Heart left ventricle (tissue), 13 donors: ENCODE results near the gene RING1.

Experiments used
- POLR2A ChIP-seq, 2 donors: fragments of 450-650 bp; IDR thresholded peaks; one replicate each; pipeline ENCODE4 v1.6.1; 2017; ENCODE audit warnings: antibody characterized with exemption in 2 of 2, mild to moderate bottlenecking in 2 of 2, moderate library complexity in 2 of 2
- TF ChIP-seq, protein P1 (sequence below), 12 donors: fragments of 200-600 bp; sonication (generic) in 4 of 12; IDR thresholded peaks; one replicate each; pipeline versions ENCODE4 v1.5.0 to v1.8.0; 2018 to 2022; ENCODE audit warnings: antibody characterized with exemption in 12 of 12, mild to moderate bottlenecking in 5 of 12
- donor health status: ischemic (EF 13 %, LVEDD 7.1; RV severe dilation, severe dysfunction).
- donor health status: DM: no; HTN: yes; CAD: no.
- donor health status: DM: no; HTN: no; CAD: no.
- donor health status: ischemic (EF 25% LVEDD 6.9; RV normal size, moderate dysfunction).
- donor health status: ischemic (EF 25% LVEDD 5.7; RV mildly dilated, moderate dysfunction).
- donor health status: ischemic (EF 35%, LVEDD 5.7; RV mildly dilated, moderate dysfunction).
- donor health status: nonischemic (EF 11% LVEDD 7.7; RV severe dilation, severe dysfunction).
- donor health status: DM: yes; HTN: yes; CAD: no.
- donor health status: PGD.
- donor health status: ischemic (EF 29% LVEDD 5.4; RV normal size, mild dysfunction).
- donor health status: nonischemic (EF 23%, LVEDD 6.1; RV moderate dilation, normal function).

DNA sequence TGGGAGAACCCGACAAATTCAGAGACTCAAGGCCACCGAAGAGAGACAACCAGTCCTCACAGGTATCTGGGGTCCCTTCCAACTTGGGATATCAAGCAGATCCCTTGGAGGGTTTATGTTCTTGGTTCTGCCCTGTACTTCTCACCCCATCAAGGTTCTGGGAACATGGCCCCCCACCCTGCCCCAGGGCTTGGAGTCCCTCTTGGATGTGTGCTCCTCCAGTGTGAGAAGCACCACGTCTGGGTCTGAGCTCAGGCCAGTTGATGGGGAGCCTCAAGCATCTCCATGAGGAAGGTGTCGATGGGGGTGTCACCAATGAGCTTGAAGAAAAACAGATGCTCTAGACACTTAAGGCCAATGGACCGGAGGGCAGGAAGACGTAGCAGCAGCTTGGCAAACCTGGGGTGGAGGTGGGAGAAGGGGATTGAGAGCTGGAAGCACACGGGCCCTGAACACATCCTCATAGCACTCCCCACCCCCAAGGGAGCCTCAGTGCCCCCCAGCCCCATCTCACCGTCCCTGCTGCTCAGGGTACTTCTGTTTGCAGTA is 13.8 kb upstream of the RING1 start:
- TF ChIP-seq, protein P1, sequence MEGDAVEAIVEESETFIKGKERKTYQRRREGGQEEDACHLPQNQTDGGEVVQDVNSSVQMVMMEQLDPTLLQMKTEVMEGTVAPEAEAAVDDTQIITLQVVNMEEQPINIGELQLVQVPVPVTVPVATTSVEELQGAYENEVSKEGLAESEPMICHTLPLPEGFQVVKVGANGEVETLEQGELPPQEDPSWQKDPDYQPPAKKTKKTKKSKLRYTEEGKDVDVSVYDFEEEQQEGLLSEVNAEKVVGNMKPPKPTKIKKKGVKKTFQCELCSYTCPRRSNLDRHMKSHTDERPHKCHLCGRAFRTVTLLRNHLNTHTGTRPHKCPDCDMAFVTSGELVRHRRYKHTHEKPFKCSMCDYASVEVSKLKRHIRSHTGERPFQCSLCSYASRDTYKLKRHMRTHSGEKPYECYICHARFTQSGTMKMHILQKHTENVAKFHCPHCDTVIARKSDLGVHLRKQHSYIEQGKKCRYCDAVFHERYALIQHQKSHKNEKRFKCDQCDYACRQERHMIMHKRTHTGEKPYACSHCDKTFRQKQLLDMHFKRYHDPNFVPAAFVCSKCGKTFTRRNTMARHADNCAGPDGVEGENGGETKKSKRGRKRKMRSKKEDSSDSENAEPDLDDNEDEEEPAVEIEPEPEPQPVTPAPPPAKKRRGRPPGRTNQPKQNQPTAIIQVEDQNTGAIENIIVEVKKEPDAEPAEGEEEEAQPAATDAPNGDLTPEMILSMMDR (IDR thresholded peaks at IDR 0.05), result no peak
- no peak for TF ChIP-seq POLR2A (IDR thresholded peaks at IDR 0.05)
